Testis (tissue), 2 donors: Measurements from ENCODE around the gene PET100.

ENCODE experiments used
- CTCF ChIP-seq, 3 experiments: fragments of 450-650 bp in 2 of 3; fragments of 200-600 bp in 1 of 3; sonication (generic) in 1 of 3; IDR thresholded peaks; one replicate each; pipeline ENCODE4 v1.5.1; 2016 to 2019; ENCODE audit warnings: antibody characterized with exemption in 3 of 3, mild to moderate bottlenecking in 2 of 3, moderate library complexity in 1 of 3
- POLR2A ChIP-seq: fragments of 450-650 bp; IDR thresholded peaks from one replicate; pipeline ENCODE4 v1.6.1; 2017; ENCODE audit warnings: antibody characterized with exemption, mild to moderate bottlenecking, moderate library complexity

- TF ChIP-seq CTCF (IDR thresholded peaks at IDR 0.05): no peak
- TF ChIP-seq POLR2A: no peak
Observed at GRCh38 chr19:7597689-7598088, 31.9 kb upstream of the PET100 start.
